Thyroid gland (tissue), 4 donors: ENCODE data around the gene BRPF3. TPM values are rescaled to one million over a fixed set of nuclear protein-coding genes. Genes with fewer than 3 reads are reported as not detected.

Source experiments
- DNase-seq, 2 donors: peaks; one replicate each; pipeline ENCODE4 v3.0.0-alpha.2; 2019
- H3K27ac ChIP-seq, 3 donors: fragments of 200-600 bp; sonication (generic); 1 replicate in 2 of 3; 2 replicates in 1 of 3; pipeline ENCODE4 v1.5.1; 2016 to 2019; ENCODE audit warnings: mild to moderate bottlenecking in 1 of 3, moderate library complexity in 1 of 3
- H3K27me3 ChIP-seq: fragments of 200-600 bp; sonication (generic); one replicate; pipeline ENCODE4 v1.5.1; 2019
- H3K36me3 ChIP-seq, 2 donors: fragments of 200-600 bp; sonication (generic); one replicate each; pipeline ENCODE4 v1.5.1; 2016 to 2019
- H3K4me1 ChIP-seq, 2 donors: fragments of 200-600 bp; sonication (generic); one replicate each; pipeline ENCODE4 v1.5.1; 2017 to 2019
- H3K4me3 ChIP-seq, 3 donors: fragments of 200-600 bp; sonication (generic); replicated peaks in 1 of 3; 1 replicate in 2 of 3; 2 replicates in 1 of 3; pipeline ENCODE4 v1.5.1; 2016; ENCODE audit warnings: mild to moderate bottlenecking in 1 of 3
- H3K9me3 ChIP-seq: fragments of 200-600 bp; sonication (generic); one replicate; pipeline ENCODE4 v1.5.1; 2017
- POLR2A ChIP-seq, 2 donors: fragments of 450-650 bp; IDR thresholded peaks; one replicate each; pipeline ENCODE4 v1.6.1; 2017; ENCODE audit warnings: antibody characterized with exemption in 2 of 2, mild to moderate bottlenecking in 2 of 2, moderate library complexity in 1 of 2
- WGBS, 2 donors: methylation state at CpG; one replicate each; pipeline ENCODE4 v1.1.5; 2017; 5-methylcytosine and 5-hydroxymethylcytosine counted together
- intact Hi-C: fragments of 100-400 bp; cut with DNase I; formaldehyde crosslinking; loops from one replicate; pipeline ENCODE4 v1.15.1; 2023
- total RNA-seq, 4 donors: library from RNA; depleted of rRNA; stranded (reverse); fragments of >200 nt; gene quantifications; one replicate each; pipeline ENCODE4 v1.2.3, GENCODE V29; 2016
- TF ChIP-seq, protein P1 (sequence below), 6 experiments: fragments of 200-600 bp in 3 of 6; fragments of 450-650 bp in 3 of 6; sonication (generic) in 3 of 6; IDR thresholded peaks; one replicate each; pipeline ENCODE4 v1.5.1; 2016 to 2019; ENCODE audit warnings: antibody characterized with exemption in 6 of 6, mild to moderate bottlenecking in 2 of 6, inconsistent platforms in 1 of 6, moderate library complexity in 1 of 6

The BRPF3 gene
- total RNA-seq, 4 donors from 2014 or later: 21.5 to 55.1 (median 35.3) TPM

DNA sequence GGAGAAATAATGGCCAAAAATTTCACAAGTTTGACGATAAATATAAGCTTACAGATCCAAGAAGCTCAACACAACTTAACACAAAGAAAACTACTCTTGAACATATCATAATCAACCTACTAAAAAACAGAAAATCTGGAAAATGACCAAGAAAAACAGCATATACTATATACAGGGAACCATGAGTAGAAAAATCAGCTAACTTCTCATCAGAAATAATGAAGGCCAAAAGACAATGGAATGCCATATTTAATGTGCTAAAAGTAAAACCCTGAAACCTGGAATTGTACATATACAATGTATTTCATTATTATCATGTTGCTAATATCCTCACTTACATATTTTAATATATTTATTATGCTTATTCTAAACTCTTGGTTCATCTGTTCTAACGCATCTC lies 40.9 kb upstream of the BRPF3 start:
- intact Hi-C loops: no loop called here
- TF ChIP-seq POLR2A (IDR thresholded peaks at IDR 0.05): no peak
- TF ChIP-seq, protein P1, sequence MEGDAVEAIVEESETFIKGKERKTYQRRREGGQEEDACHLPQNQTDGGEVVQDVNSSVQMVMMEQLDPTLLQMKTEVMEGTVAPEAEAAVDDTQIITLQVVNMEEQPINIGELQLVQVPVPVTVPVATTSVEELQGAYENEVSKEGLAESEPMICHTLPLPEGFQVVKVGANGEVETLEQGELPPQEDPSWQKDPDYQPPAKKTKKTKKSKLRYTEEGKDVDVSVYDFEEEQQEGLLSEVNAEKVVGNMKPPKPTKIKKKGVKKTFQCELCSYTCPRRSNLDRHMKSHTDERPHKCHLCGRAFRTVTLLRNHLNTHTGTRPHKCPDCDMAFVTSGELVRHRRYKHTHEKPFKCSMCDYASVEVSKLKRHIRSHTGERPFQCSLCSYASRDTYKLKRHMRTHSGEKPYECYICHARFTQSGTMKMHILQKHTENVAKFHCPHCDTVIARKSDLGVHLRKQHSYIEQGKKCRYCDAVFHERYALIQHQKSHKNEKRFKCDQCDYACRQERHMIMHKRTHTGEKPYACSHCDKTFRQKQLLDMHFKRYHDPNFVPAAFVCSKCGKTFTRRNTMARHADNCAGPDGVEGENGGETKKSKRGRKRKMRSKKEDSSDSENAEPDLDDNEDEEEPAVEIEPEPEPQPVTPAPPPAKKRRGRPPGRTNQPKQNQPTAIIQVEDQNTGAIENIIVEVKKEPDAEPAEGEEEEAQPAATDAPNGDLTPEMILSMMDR (IDR thresholded peaks at IDR 0.05): no peak
- Histone ChIP-seq H3K4me1 (no peaks in the 10 kb centered on the region), H3K9me3 (no peaks in the 10 kb centered on the region), H3K27me3 (no peaks in the 10 kb centered on the region), H3K36me3 (no peaks in the 10 kb centered on the region), H3K4me3 (no peak overlapping the region), H3K27ac (no peak overlapping the region)
- DNase-seq: no peak
- 96 to 99% methylated on average over 2 of the region's 2 CpGs for WGBS, 2 donors

DNA sequence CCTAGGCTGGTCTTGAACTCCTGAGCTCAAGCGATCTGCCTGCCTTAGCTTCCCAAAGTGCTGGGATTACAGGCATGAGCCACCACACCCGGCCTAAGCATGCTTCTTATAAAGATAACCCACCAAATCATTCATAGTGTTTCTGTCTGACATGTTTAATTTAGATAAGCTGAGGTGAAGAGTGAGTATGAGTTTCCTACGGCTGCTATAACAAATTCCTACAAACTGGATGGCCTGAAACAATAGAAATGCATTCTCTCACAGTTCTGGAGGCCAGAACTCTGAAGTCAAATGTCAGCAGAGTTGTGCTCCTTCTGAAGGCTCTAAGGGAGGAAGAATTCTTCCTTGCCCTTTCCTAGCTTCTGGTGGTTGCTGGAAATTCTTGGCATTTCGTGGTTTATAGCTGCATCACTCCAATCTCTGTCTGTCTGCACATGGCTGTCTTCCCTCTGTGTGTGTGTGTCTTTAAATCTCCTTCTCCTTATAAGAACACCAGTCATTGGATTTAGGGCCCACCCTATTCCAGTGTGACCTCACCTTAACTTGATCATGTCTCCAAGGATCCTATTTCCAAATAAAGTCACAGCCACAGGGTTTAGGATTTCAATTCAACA lies 36.3 kb upstream of the BRPF3 start:
- Histone ChIP-seq H3K4me3 (no peak overlapping the region), H3K27ac (no peak overlapping the region), H3K4me1 (no peaks in the 10 kb centered on the region), H3K9me3 (no peaks in the 10 kb centered on the region), H3K36me3 (no peaks in the 10 kb centered on the region), H3K27me3 (no peaks in the 10 kb centered on the region)
- no peak for DNase-seq
- intact Hi-C loops: no loop called here
- TF ChIP-seq POLR2A (IDR thresholded peaks at IDR 0.05): no peak
- TF ChIP-seq, protein P1 (IDR thresholded peaks at IDR 0.05): no peak
- 90 to 97% methylated on average over 4 of the region's 4 CpGs for WGBS, 2 donors

DNA sequence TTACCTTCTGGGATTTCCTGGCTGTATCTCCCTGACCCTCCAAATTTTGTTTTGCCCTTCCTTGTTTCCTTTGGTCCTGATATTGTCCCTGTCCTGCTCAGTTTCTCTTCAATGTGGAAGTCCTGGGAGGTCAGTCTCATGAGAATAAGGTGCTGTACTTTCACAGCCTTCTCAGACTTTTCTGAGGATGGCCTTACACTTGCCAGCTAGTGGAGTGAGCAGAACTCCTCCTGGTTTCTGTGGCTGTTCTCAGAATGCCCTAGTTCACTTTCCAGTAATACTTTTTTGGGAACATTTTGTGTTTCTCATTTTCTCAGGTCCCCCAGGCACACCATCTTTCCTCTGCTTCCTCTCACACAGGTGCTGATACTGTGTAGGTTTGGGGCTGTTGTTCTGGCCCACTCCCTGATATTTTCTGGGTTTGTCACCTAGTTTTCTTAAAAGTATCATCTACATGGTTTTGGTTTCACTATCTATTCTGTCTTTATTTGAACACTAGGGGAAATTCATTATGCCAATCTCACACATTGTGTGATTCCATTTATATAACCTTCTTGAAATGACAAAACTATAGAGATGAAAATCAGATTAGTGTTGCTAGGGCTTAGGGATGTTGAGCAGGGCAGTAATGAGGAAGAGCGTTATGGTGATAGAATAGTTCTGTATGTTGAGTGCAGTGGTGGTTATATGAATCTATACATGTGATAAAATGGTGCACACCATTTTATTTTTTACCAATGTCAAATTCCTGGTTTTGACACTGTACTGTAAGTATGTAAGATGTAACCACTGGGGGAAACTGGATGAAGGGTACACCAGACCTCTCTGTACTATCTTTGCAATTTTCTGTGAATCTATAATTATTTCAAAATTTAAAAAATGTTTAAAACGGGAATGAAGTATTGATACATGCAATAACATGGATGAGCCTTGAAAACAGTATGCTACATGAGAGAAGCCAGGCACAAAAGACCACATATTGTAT lies 27.2 kb upstream of the BRPF3 start:
- Histone ChIP-seq H3K27me3 (no peaks in the 10 kb centered on the region), H3K9me3 (no peaks in the 10 kb centered on the region), H3K36me3 (no peaks in the 10 kb centered on the region), H3K27ac (no peak overlapping the region), H3K4me1 (no peaks in the 10 kb centered on the region), H3K4me3 (no peak overlapping the region)
- DNase-seq: no peak
- intact Hi-C loops: no loop called here
- 89 to 98% methylated on average over 2 of the region's 2 CpGs for WGBS, 2 donors
- TF ChIP-seq, protein P1 (IDR thresholded peaks at IDR 0.05): no peak
- no peak for TF ChIP-seq POLR2A (IDR thresholded peaks at IDR 0.05)

DNA sequence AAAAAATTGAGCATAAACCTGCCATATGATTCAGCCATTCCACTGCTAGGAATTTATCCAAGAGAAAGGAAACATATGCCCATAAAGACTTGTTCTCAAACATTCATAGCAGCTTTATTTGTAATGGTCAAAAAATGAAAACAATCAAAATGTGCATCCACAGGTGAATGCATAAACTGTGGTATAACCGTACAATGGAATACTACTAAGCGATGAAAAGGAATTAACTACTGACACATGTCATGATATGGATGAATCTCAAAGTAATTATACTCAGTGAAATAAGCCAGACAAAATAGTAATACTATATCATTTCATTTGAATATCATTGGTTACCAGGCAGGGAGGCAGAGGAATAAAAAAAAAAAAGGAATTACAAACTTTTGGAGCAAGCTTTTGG lies 25.8 kb upstream of the BRPF3 start:
- WGBS, 2 donors: 96 to 97% methylated on average over 2 of the region's 2 CpGs
- Histone ChIP-seq H3K4me3 (no peak overlapping the region), H3K27ac (no peak overlapping the region), H3K36me3 (no peaks in the 10 kb centered on the region), H3K9me3 (no peaks in the 10 kb centered on the region), H3K4me1 (no peaks in the 10 kb centered on the region), H3K27me3 (no peaks in the 10 kb centered on the region)
- intact Hi-C loops: no loop called here
- no peak for DNase-seq
- TF ChIP-seq POLR2A (IDR thresholded peaks at IDR 0.05): no peak
- TF ChIP-seq, protein P1 (IDR thresholded peaks at IDR 0.05): no peak

DNA sequence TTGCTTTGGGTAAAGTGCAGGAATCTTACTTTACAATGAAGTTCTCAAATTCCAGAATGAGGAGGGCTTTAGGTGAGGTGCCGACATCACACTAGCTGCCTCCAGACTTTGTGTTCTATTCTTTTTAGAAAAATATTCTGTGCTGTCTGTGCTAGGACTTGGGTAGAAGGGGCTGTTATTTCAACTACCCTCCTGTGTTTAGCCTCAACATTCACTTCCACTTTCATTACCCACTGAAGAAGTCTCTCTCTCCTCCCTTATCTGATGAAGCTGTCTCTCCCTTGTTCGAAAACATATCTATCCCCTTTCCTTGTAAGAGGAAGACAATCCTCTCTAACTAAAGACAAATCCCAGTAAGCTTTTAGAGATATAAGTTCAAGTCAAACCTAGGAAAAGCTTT lies 25.0 kb upstream of the BRPF3 start:
- H3K27ac ChIP-seq: no peak overlapping the region
- intact Hi-C loops: no loop called here
- H3K4me1 ChIP-seq: no peaks in the 10 kb centered on the region
- 59 to 70% methylated on average over 2 of the region's 2 CpGs for WGBS, 2 donors
- H3K36me3 ChIP-seq: no peaks in the 10 kb centered on the region
- TF ChIP-seq, protein P1 (IDR thresholded peaks at IDR 0.05): no peak
- TF ChIP-seq POLR2A (IDR thresholded peaks at IDR 0.05): no peak
- H3K9me3 ChIP-seq: no peaks in the 10 kb centered on the region
- no peaks in the 10 kb centered on the region for H3K27me3 ChIP-seq
- H3K4me3 ChIP-seq: no peak overlapping the region
- DNase-seq: no peak
